Measurements from ENCODE around the gene RGMB.

The RGMB gene

DNA sequence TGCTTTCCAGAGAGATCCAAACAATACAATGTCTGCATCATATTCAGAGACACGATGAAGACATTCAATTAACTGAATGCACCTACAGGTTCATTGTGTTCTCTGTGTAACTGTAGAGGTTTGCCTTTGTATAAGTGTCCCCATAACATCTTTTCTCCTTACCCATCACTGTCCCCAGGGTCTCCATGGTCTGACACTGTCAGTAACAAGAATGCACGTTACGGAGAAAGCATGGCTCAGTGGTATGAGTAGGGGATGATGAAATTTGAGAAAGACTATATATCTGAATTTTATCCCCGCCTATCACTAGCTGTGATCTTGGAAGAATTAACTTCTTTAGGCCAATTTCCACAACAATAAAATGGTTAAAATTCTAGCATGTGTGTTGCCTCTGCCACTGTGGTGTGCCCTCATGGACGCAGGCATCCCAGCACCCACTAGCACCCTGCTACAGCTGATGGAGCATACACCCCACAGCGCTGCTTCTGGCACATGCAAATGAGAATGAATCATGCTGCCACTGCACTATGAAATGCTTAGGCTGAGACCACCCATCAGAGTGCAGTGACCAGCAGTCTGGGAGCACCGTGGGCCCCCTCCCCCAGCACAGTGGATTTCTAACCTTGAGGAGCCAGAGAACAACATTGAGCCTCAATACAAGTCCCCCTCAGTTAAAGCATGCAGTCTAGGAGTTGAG is 54.3 kb downstream of the RGMB start:
- no peak for DNase-seq (ENCODE audit: low spot score)

GRCh38 chr5:98836175-98836574 is 62.7 kb downstream of the RGMB start:
- DNase-seq (ENCODE audit: low spot score): no peak

GRCh38 chr5:98839469-98840383 is 66.3 kb downstream of the RGMB start:
- peak; percentile 3 for DNase-seq (ENCODE audit: low spot score)

DNA sequence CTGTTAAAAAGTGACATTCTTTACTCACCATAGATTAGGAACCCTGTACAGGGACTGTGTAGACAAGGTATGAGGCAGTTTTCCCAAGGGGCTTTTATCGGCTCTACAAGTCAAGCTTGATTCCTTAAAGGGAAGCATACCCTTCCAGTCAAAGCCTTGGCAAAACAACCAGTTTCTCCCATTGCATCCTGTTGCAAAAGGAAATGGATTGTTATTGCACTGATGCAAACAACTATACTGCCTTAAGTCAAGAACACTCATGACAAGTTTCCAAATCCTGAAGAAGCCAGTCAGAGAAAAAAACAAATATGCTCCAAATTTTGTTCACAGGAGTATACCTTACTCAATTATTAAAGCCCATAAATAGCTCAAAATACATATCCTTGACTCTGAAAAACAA is 67.5 kb downstream of the RGMB start:
- no peak for DNase-seq (ENCODE audit: low spot score)

DNA sequence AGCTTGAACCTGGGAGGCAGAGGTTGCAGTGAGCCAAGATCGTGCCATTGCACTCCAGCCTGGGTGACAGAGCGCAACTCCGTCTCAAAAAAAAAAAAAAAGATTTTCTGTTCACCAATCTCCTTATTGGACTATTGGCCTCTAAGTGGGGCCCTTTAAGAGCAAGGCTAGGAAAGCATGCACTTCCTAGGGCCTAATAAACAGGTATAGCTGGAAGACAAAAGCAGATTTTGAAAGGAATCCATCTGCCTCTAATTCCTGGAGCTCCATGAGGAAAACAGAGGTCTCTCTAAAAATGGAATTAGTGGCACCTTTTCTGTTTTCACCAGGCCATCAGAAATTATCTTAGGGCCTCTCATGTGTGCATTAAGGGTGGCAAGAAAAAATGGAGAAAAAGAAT is 70.0 kb downstream of the RGMB start:
- no peak for DNase-seq (ENCODE audit: low spot score)

- no peak for DNase-seq (ENCODE audit: low spot score)
These were observed 71.4 kb downstream of the RGMB start for GRCh38 chr5:98844865-98845264.

- DNase-seq (ENCODE audit: low spot score): no peak
These were observed 72.4 kb downstream of the RGMB start for GRCh38 chr5:98845878-98846277.
